Middle frontal gyrus (tissue), 1 donor: Measurements from ENCODE around the gene REC8.

Experiments
- DNase-seq: peaks from one replicate; pipeline ENCODE4 v3.0.0-alpha.2; 2015; ENCODE audit warnings: low spot score; ENCODE audit errors: extremely low spot score

Gene REC8, protein sequence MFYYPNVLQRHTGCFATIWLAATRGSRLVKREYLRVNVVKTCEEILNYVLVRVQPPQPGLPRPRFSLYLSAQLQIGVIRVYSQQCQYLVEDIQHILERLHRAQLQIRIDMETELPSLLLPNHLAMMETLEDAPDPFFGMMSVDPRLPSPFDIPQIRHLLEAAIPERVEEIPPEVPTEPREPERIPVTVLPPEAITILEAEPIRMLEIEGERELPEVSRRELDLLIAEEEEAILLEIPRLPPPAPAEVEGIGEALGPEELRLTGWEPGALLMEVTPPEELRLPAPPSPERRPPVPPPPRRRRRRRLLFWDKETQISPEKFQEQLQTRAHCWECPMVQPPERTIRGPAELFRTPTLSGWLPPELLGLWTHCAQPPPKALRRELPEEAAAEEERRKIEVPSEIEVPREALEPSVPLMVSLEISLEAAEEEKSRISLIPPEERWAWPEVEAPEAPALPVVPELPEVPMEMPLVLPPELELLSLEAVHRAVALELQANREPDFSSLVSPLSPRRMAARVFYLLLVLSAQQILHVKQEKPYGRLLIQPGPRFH

DNA sequence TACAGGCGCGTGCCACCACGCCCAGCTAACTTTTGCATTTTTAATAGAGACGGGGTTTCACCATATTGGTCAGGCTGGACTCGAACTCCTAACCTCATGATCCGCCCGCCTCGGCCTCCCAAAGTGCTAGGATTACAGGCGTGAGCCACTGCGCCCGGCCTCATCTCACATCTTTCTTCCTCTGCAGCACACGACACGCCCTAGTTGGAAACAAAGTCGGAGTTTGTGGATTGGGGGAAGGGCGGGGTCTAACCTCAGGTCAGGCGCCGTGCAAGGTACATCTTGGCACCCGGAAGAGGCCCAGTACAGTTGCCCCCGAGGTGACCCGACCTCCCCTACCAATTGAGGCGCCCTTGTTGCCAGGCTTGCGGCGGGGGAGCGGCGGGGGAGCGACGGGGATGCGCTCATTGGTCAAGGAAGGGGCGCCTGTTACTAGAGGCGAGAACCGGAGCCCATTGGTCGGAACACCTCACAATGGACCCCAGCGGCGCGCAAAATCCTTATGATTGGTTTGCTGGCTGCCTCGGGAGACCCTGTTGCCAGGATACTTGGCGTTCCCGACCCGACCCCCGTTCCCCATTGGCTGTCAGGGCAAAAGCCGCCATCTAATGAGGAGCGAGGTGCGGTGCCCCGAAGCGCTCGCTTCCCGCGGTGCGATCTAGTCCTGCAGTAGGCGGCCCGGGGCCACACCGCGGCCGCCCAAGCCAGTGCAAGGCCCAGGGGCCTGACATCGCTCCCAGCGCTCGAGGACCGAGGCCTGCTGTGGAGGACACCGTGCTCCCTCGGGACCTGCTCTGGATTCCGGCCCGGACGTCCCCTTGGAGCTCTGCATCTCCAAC is at the start of gene REC8:
REC8 (plus strand) TSS at position 659 of the 839 bp plus-strand sequence. CDS start 473 bp downstream, outside the sequence.
- DNase-seq = peak; percentile 83

DNA sequence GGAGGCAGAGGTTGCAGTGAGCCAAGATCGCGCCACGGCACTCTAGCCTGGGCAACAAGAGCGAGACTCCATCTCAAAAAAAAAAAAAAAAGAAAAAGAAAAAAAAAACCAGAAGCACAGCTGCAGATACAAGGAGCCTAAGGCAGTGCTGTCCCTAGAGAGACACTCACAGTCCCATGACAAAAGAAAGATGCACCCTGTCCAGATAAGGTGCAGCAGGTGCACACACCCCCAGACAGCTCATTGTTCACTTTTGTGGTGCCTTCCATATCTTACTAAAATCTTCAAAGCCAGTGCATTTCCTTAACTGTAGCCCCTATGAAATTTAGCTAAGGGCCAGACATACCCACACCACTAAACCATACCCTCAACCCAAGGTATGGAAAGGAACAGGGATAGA is 49.5 kb upstream of the REC8 start:
- DNase-seq = no peak

DNA sequence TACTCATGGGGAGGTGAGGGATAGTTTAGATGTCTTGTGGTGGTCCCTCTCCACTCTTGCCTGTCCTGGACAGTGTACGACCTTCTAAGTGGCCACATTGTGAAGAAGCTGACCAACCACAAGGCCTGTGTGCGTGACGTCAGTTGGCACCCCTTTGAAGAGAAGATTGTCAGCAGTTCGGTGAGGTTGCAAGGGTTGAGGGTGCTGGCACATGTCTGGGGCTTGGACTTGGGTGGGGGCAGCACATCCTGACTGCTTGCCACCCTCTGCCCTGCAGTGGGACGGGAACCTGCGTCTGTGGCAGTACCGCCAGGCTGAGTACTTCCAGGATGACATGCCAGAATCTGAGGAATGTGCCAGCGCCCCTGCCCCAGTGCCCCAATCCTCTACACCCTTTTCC is 49.0 kb upstream of the REC8 start:
- no peak for DNase-seq

DNA sequence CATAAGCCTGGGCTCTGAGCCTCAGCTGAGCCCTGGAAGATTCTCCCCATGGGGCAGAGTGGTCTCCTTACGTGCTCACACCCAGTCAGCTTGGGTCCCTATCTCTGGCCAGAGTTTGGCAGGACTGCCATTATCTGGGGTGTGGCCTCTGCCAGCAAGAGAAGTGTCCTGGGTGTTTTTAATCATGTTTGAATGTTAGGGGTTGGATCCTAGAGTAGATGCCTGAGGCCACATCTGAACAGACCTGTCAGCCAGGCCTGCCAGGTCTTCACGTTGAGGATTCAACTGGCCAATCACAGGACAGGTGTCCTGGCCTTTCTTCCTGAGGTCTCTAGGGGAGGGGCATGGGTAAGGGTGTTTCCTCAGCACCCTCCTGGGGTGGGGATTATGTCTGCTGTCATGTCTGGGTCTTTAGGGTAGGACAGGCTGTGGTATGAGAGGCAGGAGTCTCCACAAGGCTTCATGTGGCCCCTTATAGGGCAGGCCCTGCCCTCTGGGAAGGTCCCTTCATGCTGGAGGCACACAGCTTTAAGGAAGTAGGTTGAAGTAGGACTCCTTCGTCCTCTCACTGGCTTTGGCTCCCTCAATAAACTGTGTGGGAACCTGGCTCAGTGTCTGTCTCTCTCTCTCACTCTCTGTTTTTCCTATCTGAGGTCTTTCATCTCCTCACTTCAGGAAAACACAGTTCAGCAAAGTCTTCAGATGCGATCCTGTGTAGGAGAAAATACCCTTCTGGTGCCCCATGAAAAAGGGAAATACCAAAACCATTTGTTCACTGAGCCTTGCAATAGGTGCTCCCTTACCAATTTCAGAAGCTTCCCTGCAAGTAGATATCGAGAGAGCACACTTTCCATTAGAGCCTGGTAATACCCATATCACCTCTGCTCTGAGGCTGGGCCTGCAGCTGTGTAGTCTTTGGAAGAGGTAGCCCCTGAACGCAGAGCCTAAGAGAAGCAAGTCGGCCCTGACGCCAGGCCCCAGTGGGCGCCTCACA is 48.2 kb upstream of the REC8 start:
- DNase-seq = no peak

DNA sequence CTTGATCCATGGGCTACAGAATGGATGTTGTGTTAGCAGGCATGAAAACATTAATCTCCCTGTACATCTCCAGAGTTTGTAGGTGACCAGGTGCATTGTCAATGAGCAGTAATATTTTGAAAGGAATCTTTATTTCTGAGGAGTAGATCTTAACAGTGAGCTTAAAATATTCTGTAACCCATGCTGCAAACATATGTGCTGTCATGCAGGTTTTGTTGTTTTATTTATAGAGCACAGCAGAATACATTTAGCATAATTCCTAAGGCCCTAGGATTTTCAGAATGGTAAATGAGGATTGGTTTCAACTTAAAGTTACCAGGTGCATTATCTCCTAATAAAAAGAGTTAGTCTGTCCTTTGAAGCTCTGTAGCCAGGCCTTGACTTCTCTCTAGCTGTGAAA is 44.9 kb upstream of the REC8 start:
- no peak for DNase-seq

DNA sequence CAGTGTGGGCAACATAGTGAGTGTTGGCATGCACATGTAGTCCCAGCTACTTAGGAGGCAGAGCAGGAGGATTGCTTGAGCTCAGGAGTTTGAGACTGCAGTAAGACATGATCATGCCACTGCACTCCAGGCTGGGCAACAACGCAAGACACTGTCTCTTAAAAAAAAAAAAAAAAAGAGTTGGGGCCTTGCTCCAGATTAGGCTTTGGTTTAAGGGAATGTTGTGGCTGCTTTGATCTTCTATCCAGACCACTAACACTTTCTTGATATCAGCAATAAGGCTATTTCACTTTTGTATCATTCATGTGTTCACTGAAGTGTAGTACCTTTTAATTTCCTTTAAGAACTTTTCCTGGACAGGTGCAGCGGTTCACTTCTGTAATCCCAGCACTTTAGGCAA is 44.2 kb upstream of the REC8 start:
- DNase-seq = no peak

DNA sequence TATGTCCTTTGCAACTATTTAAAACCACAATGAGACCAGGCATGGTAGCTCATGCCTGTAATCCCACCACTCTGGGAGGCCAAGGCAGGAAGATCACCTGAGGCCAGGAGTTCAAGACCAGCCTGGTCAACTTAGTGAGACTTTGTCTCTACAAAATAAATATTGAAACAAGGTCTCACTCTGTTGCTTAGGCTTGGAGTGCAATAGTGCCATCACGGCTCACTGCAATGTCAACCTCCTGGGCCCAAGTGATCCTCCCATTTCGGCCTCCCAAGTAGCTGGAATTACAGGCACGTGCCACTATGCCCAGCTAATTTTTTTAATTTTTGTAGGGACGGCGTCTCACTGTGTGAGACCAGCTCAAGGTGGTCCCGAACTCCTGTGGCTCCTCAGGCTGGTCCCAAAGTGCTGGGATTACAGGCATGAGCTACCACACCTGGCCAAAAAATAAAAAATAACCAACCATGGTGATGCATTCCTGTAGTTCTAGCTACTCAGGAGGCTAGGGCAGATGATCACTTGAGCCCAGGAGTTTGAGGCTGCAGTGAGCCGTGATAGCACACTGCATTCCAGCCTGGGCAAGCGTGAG is 42.4 kb upstream of the REC8 start:
- no peak for DNase-seq

DNA sequence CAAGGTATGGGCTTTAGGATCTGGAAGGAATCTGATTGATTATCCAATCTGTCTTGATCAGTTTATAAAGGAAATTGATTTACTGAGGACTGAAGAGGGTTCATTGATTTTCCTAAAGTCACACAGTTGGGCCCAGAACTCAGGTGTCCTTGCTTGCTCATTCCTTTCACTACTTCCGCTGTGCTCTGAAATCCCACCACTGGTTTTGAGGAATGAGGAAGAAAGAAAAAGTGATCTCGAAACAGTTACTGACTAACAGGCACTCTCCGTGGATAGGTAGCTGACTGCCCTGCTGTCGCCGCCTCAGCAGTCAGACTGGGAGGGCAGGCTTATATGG is 41.5 kb upstream of the REC8 start, which contains the start of gene FITM1:
FITM1 (plus strand) TSS at position 280 of the 337 bp plus-strand sequence. CDS start 905 bp downstream, outside the sequence.
- no peak for DNase-seq

DNA sequence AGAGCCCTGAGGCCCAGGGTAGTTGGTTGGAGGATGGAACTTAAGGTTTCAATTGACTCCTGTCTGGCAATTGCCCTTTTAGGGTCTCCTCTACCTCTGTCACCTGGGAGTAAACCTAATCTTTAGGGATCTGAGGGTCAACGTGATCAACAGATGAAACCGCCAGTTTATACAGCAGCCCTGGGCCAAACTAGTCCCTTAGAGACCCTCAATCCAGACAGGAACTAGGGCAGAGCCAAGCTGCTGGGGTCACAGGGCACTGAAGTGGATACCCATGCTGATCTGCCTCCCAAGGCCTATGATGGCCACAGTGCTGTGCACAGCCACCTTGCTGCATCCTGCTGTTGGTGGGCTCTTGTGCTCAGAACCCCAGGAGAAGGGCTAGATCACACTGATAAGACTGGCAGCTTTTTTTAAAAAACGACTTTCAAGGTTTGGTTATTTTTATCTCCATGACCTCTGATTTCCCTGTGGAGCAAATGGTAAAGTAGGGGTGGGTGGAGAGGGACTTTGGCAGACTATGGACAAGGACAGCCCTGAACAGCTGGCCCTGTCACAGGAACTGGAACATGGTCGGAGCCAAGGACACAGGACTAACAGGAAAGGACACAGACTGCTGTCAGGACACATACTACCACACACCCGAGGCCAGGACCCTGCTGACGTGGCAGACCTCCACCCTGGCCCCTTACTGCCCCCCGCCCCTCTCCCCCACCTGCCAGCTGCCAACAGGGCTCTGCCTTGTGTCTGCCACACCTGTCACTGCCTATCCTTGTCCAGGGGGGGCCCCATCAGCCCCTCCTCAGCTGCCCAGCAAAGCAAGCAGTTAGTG is 40.9 kb upstream of the REC8 start:
- DNase-seq = no peak

DNA sequence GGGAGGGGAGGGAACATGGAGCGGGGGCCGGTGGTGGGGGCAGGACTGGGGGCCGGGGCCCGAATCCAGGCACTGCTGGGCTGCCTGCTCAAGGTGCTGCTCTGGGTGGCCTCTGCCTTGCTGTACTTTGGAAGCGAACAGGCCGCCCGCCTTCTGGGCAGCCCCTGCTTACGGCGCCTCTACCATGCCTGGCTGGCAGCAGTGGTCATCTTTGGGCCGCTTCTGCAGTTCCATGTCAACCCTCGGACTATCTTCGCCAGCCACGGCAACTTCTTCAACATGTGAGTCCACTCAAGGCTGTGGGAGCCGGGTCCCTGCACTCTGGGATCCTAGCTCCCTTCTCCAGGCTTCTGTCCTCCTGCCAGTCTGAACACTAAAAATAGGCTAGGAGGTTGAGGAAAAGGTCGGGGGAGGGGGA is 40.3 kb upstream of the REC8 start:
- no peak for DNase-seq

DNA sequence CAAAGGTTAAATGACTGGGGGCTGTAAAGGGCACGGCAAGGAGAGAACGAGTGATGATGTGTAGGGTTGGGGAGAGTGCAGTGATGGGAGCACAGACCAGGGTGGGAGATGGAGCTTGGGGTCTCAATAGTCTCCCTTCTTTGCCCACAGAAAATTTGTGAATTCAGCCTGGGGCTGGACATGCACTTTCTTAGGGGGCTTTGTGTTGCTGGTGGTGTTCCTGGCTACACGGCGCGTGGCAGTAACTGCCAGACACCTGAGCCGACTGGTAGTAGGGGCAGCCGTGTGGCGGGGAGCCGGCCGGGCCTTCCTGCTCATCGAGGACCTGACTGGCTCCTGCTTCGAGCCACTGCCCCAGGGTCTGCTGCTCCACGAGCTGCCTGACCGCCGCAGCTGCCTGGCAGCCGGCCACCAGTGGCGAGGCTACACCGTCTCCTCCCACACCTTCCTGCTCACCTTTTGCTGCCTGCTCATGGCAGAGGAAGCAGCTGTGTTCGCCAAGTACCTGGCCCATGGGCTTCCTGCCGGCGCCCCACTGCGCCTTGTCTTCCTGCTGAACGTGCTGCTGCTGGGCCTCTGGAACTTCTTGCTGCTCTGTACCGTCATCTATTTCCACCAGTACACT is 39.7 kb upstream of the REC8 start:
- no peak for DNase-seq

DNA sequence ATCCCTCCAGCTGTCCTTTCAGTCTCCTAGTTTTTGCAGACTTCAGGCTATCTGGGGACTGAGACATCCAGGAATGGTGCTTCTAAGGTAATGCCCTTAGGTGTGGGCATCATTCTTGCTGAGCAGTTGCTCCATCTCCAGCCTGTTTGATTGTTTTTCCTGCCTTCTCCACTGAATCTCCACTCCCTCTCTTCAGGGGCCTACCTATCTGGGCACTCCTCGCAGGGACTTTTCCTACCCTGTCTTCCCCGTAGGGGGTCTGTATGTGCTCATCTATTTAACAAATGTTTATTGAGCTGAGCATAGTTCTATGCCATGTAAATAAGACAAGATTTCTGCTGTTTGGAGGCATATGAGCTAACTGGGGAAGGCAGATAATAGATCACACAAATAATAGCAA is 38.9 kb upstream of the REC8 start:
- no peak for DNase-seq

DNA sequence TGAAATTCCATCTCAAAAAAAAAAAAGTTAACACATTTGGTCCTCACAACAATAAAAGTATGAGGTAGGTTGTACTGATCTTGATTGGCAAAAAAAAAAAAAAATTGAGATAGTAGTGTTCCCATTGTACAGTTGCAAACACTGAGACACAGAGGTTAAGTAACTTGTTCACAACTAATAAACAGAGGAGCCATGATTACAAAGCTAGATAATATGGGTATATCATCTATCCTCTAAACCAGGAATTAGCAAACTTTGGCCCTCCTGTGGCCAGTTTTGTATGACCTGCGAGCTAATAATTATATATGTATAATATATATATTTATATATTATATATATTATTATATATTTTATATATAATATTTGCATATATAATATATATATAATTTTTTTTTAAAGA is 38.1 kb upstream of the REC8 start:
- no peak for DNase-seq

DNA sequence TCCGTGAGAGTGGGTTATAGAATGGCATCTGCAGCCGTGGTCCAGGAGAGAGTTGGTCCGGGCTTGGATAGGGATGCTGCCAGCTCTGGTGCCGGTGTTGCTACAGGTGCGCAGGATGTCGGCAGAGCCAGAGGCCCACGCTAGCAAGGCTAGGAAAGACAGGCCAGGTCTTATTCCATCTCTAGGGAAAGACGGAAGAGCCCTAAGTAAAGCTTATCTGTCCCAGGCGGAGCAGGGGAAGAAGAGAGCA is 36.4 kb upstream of the REC8 start:
- no peak for DNase-seq

DNA sequence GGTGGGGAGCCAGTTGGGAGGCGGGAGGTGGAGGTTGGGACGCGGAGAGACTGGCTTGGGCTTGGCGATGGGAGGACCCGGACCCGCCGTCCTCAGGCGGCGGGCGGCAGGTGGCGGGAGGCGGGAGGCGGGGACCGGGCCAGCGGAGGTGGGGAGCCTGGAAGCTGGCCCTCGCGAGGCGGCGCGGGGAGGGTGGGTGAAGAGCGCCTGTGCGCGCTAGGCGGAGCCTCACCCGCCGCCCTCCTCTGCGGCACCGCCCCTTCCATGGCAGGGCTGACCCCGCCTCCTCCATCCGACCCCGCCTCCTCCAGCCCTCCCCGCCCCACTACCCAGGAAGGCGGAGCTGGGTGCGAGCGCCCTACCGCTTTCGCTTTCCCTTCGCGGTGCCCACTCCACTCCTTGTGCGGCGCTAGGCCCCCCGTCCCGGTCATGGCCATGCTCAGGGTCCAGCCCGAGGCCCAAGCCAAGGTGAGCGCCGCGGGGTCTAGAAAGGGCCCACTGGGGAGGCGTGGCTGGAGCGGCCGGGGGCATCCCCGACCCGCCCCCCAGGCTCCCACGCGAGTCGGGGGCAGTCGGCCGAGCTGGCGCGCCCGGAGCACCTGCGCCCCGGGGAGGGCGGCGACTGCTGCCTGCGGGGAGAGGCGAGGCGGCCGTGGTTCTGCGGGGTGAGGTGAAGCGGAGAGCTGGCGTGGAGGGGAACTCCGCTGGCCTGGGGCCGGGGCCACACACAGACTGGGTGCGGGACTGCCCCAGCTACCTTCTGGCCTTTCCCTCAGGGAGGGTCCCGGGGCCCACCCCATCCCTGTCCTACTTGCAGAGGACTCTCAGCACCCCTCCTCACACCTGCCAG is 35.8 kb upstream of the REC8 start, which contains the start of gene PSME1:
PSME1 (plus strand) TSS at position 361 of the 850 bp plus-strand sequence; CDS start at position 430, 69 bp downstream.
- DNase-seq = peak; percentile 78

DNA sequence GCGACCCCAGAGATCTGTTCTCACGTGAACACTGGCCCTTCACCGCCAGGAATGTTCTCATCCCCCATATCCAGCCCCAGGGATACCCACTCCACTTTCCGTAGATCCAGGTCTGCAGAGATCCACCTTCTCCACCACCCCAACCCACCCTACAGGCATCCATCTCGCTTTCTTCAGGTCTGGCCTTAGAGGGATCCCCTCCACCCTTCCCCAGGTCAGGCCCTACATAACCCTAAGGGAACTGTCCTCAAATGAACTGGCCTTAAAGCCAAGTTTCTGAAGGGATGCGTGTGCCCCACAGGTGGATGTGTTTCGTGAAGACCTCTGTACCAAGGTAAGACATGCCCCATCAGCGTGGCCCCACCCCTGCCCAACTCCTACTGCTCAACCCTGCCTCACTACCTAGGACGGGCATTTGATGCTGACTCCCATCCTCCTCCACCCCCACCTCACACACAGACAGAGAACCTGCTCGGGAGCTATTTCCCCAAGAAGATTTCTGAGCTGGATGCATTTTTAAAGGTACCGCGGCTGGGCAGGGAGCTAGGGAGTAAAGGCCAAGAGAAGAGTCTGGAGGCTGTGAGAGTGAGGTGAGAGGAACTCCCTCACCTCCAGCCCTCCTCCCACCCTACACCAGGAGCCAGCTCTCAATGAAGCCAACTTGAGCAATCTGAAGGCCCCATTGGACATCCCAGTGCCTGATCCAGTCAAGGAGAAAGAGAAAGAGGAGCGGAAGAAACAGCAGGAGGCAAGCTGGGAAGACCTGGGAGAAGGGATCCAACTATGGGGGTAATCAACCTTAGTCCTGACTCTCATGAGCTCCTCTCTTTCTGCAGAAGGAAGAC is 35.0 kb upstream of the REC8 start:
- DNase-seq = no peak

DNA sequence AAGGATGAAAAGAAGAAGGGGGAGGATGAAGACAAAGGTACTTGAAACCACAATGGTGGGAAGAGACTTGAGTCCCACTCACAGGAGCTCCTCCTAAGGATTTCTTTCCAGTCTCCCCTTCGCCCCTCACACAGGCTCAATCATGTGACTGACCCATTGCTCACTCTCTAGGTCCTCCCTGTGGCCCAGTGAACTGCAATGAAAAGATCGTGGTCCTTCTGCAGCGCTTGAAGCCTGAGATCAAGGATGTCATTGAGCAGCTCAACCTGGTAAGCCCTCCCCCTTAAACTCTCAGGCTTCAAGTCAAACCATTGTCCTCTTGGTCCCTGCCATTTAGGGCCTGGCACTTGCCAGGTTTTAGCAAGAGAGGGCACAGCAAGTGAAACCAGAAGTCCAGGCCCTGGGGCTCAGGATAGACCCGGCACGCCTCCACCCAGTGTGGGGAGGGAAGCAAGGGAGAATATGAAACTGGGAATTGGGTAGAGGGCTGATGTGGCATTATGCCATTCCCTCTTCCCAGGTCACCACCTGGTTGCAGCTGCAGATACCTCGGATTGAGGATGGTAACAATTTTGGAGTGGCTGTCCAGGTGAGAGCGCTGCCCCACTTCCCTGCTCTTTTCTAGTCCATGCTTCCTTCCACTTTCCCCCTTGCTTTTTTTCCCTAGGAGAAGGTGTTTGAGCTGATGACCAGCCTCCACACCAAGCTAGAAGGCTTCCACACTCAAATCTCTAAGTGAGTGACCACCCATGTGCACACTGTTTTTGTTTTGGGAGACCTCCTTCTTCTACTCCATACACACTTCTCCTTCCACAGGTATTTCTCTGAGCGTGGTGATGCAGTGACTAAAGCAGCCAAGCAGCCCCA is 34.1 kb upstream of the REC8 start:
- DNase-seq = no peak
